DMS53 treated with DMSO at 0.1 percent for 48 hours (cell line): Measurements from ENCODE around the gene CHTF18.
"Not testable (repeated sequence)": the region's sequence is repeated elsewhere in the genome, so short reads cannot be mapped to it uniquely, and the experiment has no call there.

Experiments used
- DNase-seq: peaks from one replicate; lab custom pipeline; 2025; ENCODE audit not compliant: unreplicated experiment; lab: John Stamatoyannopoulos, UW

Gene CHTF18

GRCh38 chr16:775236-775796, 13.1 kb upstream of the CHTF18 start:
- DNase-seq, result no peak

- DNase-seq, result not testable (repeated sequence)
Measured at GRCh38 chr16:776298-776697, 12.1 kb upstream of the CHTF18 start.

DNA sequence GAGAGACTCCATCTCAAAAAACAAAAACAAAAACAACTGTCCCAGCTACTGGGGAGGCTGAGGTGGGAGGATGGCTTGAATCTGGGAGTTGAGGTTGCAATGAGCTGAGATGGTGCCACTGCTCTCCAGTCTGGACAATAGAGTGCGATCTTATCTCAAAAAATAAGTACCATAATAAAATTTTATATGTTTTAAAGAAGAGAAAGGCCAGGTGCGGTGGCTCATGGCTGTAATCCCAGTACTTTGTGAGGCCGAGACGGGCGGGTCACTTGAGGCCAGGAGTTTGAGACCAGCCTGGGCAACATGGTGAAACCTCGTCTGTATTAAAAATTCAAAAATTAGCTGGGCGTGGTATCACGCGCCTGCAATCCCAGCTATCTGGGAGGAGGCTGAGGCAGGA, 11.6 kb upstream of the CHTF18 start:
- DNase-seq, result no peak

DNA sequence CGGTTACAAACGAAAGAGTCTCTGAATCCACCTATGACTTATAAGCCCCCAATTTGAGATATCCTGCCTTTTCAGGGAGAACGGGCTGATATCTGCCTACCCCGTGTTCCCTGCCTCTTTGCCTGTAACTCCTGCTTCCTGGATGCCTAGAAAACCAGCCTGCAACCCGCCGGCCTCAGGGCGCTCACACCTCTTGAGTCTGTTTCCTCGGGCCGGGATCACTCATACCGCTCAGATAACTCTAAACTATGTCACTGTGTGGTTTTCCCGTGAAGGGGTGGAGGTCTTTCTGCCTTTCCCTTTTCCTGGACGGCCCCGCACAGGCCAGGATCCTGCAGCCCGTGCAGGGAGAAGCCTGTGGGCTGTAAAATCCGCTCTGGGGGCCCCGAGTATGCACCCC, 10.6 kb upstream of the CHTF18 start:
- peak; percentile 14 for DNase-seq

DNA sequence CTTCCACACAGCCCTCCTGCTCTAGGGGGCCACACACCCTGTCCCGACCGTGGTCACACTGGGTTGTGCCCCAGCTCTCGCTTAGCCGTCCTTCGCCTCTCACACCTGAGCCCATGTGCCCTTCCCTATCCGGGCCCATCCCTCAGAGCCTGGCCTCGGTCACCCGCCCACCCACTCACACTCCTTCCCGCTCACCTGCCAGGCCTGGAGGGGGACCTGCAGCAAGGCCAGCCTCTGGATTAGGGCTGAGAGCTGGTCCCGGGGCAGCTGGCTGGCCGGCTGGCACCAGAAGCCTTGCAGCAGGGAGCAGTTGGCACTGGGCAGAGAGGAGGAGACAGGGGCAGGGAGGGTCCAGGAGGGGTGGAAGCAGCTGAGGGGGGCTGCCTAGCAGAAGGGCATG, 10.0 kb upstream of the CHTF18 start:
- DNase-seq, result no peak

DNA sequence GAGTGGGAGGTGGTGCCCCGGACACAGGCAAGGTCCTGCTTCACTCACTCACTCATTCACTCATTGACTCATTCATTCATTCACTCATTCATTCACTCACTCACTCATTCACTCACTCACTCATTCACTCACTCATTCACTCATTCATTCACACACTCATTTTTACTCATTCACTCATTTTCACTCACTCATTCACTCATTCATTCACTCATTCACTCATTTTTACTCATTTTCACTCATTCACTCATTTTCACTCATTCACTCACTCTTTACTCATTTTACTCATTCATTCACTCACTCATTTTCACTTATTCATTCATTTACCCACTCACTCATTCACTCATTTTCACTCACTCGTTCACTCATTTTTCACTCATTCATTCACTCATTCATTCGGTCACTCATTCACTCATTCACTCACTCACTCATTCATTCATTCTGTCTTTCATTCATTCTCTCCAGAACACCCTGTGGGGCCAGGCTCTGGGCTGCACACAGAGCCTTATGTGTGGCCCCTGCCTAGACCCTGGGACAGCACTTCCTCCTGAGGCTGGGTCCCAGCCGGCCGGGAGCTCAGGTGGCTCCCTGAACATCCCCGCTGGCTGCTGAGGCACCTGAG, 9.4 kb upstream of the CHTF18 start:
- no peak for DNase-seq

- DNase-seq, result no peak
Measured at GRCh38 chr16:779561-779960, 8.9 kb upstream of the CHTF18 start.

- no peak for DNase-seq
Measured at GRCh38 chr16:780296-780695, 8.1 kb upstream of the CHTF18 start.

GRCh38 chr16:781346-782010, 6.9 kb upstream of the CHTF18 start:
- DNase-seq, result no peak

- DNase-seq, result no peak
Measured at GRCh38 chr16:782258-782657, 6.2 kb upstream of the CHTF18 start.

DNA sequence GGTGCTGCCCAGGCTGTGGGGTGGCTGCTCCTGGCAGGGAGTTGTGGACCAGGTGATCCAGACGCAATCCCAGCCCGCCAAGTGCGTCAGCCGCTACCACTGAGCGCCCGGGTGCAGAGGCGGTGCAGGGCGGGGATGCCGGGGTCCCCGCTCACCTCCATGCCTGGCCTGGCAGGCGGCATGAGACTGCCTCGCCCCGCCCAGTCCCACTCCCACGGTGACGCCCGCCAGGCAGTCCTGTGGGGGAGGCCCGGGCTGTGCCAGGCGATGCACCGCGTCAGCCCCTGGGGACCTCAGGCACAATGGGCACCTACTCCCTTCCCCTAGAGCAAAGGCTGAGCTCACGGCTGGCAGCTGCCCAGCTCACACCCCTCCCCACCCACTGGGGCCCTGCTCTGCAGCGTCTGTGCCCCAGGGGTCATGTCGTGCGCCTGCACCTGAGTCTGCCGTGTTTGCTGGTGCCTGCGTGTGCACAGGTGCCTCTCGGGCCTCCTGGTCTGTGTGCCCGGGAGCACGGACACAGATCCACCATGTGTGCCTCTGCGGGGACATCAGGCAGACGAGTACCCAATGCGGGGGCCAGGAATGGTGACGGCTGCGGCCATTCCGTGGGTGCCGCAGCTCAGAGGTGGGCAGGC, 5.5 kb upstream of the CHTF18 start:
- no peak for DNase-seq

- no peak for DNase-seq
Measured at GRCh38 chr16:783404-784161, 4.8 kb upstream of the CHTF18 start.

GRCh38 chr16:784431-784830, 4.0 kb upstream of the CHTF18 start:
- no peak for DNase-seq

GRCh38 chr16:785563-786535, 2.6 kb upstream of the CHTF18 start:
- DNase-seq, result peak; percentile 52

- DNase-seq, result no peak
Measured at GRCh38 chr16:787321-787966, 976 bp upstream of the CHTF18 start.

DNA sequence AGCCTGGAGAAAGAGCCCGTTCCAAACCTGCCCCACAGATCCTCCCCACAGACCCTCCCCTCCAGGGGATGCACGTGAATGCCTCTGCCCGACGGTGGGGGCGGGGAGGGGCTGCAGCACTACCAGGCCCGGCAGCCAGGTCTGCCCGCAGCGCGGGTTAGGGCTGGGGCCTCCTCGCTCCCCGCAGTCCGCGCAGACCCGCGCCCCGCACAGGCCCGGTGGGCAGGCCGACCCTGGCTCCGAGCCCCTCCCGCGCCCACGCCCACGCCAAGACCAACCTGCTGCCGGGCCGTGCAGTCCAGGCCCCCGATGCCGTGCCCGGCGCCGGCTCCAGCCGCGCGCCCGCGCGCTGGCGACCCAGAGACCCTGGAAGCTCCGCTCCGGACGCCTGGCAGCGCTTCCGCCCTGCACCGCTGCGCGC, 432 bp upstream of the CHTF18 start, which contains the start of gene RPUSD1:
TSS of gene RPUSD1 (minus strand) at position 404 of the 421 bp plus-strand sequence. CDS start 644 bp downstream, outside the sequence.
- DNase-seq, result no peak

- no peak for DNase-seq
Measured at GRCh38 chr16:789191-789850, 901 bp downstream of the CHTF18 start.

DNA sequence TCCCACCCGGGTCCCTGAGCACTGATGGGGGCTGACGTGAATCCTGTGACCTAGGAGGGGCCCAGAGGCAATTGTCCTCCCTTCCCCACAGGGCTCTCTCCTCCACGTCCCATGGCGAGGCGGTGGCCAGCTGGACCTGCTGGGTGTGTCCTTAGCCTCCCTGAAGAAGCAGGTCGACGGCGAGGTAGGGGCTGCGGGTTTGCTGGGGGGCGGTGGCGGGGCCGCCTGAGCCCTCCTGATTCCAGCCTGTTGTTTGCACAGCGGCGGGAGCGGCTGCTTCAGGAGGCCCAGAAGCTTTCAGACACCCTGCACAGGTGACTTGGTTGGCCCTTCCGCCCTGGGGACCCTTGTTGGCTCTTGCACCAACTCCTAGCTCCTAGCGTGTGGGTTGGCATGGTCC, 1.7 kb downstream of the CHTF18 start:
- no peak for DNase-seq

DNA sequence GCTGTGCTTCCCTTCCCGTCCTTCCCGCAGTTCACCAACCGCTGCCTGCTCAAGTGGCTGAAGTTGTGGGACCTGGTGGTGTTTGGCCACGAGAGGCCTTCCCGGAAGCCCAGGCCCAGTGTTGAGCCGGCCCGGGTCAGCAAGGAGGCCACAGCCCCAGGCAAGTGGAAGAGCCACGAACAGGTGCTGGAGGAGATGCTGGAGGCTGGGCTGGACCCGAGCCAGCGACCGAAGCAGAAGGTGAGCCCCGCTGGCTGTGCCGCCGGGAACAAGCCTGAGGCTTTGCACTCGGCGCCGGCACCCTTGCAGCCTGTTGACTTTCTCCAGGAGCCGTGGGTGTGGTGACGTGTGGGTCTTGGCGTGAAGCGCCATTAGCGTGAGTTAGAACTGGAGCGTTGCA, 2.7 kb downstream of the CHTF18 start:
- DNase-seq, result no peak
